SH-SY5Y (cell line): ENCODE measurements around the gene PHACTR3.

ENCODE experiments used
- GATA2 ChIP-seq: IDR thresholded peaks from 2 replicates; pipeline ENCODE4 v1.6.1; 2011; ENCODE audit warnings: mild to moderate bottlenecking, low read depth, low read length
- GATA3 ChIP-seq: IDR thresholded peaks from 2 replicates; pipeline ENCODE4 v1.6.1; 2011; ENCODE audit warnings: low read depth, mild to moderate bottlenecking, low read length, moderate library complexity

Gene PHACTR3

DNA sequence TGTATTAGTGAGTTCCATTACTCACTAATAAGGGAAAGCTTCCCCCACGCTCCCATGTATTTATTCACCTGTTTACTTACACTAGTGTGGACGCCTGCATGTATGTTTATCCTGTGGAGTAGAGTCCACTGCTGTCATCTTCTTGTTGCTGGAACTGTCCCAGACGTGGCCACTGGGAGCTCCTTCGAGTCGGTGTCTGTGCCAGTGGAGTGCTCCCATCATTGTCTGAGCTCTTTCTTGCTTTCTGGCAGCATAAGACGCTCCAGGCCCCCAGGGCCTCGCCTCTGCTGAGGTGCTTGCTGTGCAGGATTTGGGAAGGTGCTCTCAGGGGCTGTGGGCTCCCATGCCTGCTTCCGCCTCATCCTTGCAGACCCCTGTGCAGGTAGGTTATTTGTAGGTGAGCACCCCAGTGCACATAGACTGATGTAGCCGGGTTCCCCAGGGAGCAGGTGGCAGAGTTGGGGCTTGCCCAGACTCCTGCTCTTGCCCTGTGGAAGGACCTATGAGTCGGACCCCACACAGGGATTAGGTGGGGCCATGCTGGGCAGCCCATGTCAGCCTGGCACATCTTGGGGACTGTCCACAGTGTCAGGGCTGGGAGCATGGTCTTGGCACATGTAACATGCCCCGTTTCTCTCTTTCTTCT lies 16.6 kb downstream of the PHACTR3 start:
- TF ChIP-seq GATA3: no peak
- TF ChIP-seq GATA2: no peak

GRCh38 chr20:59622496-59622895 lies 18.2 kb downstream of the PHACTR3 start:
- no peak for TF ChIP-seq GATA3

- no peak for TF ChIP-seq GATA2
- TF ChIP-seq GATA3: no peak
Measured at GRCh38 chr20:59623133-59623532, 18.8 kb downstream of the PHACTR3 start.

GRCh38 chr20:59623583-59623982 lies 19.2 kb downstream of the PHACTR3 start:
- no peak for TF ChIP-seq GATA2
- no peak for TF ChIP-seq GATA3

- TF ChIP-seq GATA3 (no peak), GATA2 (no peak)
Measured at GRCh38 chr20:59624401-59624800, 20.1 kb downstream of the PHACTR3 start.

DNA sequence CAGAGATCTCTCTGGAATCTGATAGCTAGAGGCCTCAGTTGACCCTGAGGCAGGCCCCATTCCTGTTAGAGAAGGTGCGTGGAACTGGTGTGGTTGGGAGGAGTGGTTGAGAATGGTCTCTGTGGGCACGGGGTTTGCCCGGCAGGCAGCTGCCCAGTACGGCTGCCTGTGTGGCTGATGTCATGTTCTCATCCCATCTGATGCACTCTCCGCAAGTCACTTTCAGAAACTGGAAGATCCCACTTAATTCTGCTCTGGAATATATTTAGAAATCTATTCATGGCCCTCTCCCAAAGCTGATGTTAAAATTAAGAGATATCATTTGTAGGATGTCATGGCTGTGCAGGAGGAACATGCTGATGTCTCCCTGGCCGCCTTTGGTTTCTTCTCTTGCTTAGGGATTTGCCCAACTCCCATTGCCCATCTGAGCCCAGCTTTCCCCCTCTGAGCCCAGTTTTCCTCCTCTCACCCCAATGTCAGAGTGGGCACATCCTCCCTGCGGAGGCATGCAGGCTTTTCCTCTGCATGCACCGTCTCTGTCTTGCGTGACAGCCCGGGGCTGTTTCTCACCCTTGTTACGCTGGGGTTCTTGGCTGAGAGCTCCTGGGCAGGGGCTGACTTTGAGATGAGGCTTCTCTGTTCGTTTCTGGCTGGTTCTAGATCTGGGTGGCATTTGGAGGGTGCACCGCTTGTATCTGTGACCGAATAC lies 21.0 kb downstream of the PHACTR3 start:
- TF ChIP-seq GATA3: no peak
- no peak for TF ChIP-seq GATA2

GRCh38 chr20:59627298-59627697 lies 23.0 kb downstream of the PHACTR3 start:
- TF ChIP-seq GATA3 (no peak), GATA2 (no peak)

GRCh38 chr20:59628171-59628570 lies 23.8 kb downstream of the PHACTR3 start:
- TF ChIP-seq GATA2 (no peak), GATA3 (no peak)

- TF ChIP-seq GATA3 (no peak), GATA2 (no peak)
Measured at GRCh38 chr20:59629141-59630045, 25.1 kb downstream of the PHACTR3 start.

DNA sequence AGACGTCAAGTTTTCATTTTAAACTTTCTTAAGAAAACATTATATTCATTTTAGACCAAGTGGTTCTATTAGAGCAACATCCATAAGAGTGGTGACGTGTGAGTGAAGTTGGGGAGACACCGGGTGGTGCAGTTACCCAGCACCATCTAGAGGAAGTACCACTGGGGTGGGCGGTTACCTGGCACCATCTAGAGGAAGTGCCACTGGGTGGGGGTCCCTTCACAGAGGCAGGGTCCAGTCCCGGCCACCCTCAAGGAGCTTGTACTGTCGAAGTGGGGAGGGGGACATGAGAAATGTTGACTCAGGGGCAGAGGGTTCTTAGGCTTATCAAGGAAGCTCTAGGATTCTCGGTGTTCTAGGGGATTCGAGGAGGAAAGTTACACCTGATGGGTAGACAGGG lies 26.2 kb downstream of the PHACTR3 start:
- TF ChIP-seq GATA3: no peak
- TF ChIP-seq GATA2: no peak

DNA sequence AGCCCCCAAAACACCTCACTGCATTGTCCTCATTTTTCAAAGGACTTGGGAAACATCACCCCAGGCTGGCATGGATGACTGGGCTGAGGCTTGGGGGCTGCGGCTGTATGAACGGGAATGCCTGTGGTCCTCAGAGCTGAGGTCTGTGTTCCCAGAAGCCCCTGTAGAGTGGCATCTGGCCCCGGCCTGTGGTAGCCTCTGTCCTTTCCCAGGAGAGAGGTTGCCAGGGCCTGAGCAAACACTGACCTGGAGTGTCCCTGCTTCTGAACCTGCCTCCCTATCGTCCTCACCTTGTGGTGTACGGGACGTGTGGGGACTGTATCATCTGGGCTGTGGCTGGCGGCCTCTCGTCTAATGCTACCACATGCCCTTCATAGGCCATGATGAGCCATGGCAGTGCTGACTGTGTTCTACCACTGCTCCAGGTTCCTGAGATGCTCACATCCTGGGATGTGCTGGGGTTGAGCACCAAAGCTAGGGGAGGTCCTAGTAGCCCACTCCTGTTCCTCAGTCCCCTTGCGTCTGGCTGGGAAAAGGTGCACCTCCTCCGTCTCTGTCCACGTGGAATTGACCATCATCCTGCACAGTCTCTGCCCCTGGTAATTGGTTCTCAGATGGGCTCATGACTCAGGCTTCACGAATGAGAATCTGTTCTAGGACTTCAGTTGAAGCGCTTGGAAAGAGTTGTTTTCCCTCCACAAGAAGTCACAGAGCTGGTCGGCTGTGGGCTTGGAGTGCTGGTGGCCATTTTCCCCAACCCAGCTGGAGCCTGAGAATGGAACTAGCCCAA lies 27.6 kb downstream of the PHACTR3 start:
- TF ChIP-seq GATA2: no peak
- no peak for TF ChIP-seq GATA3

- TF ChIP-seq GATA3 (no peak), GATA2 (no peak)
Measured at GRCh38 chr20:59632541-59633113, 28.3 kb downstream of the PHACTR3 start.

DNA sequence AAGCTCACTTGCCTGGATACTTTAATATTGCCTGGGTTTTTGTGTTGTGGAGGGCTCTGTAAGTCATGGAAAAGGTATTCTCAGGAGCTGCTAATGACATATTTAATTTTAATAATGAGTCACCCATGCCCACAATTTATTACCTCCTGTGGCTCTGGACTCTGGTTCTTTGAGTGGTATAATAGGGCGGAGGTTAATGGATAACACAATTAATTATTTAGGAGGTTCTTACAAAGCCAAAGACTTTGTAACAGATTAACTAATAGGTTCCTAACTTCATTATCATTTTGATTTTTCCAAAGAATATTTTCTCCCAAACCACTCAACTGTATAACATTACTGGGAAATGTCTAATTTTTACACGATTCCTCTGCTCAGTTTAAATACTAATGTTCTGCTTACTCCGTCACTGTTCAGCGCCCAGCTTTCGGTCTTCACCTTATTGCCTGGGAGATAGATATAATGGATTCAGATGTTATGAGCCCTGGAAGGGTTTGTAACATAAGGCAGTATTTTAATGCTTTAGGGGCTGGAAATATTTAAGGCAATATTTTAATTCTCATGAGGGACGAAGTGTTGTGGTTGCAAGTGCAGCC lies 29.4 kb downstream of the PHACTR3 start:
- TF ChIP-seq GATA3: no peak
- no peak for TF ChIP-seq GATA2

DNA sequence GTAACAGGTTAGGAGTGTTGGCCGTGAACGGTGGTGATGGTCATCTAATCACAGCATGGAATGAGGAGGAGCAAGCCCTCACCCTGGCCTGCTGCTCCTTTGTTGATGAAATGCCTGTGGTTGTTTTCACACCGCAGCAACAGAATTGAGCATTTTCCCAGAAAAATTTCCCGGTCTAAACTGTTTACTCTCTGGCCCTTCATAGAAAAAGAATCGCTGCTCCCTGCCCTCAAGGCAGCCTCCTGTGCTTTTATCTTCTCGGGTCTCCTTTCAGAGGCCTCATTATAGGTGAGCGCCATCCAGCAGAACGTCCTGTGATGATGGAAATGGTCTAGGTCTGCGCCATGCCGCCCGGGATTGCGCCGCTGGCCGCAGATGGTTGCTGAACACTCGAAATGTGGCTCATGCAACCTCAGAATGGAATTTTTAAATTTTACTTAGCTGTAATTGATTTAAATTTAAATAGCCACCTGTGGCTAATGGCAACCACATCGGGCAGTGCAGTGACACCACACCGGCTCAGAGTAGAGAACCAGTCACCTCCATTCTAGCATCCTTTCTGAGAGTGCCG lies 30.2 kb downstream of the PHACTR3 start:
- no peak for TF ChIP-seq GATA3
- no peak for TF ChIP-seq GATA2
